Esophagus squamous epithelium (tissue), 4 donors: ENCODE data around the gene ATF2.

Experiments used
- CTCF ChIP-seq, 6 experiments: fragments of 450-650 bp in 4 of 6; fragments of 200-600 bp in 2 of 6; sonication (generic) in 2 of 6; IDR thresholded peaks; one replicate each; pipeline ENCODE4 v1.5.1; 2016 to 2019; ENCODE audit warnings: antibody characterized with exemption in 6 of 6, mild to moderate bottlenecking in 4 of 6, moderate library complexity in 4 of 6
- POLR2A ChIP-seq, 4 donors: fragments of 450-650 bp; IDR thresholded peaks; one replicate each; pipeline ENCODE4 v1.6.1; 2017; ENCODE audit warnings: antibody characterized with exemption in 4 of 4, mild to moderate bottlenecking in 4 of 4, moderate library complexity in 3 of 4

GRCh38 chr2:175037941-175038340 is 130.1 kb downstream of the ATF2 start:
- TF ChIP-seq CTCF (IDR thresholded peaks at IDR 0.05) (no peak), POLR2A (IDR thresholded peaks at IDR 0.05) (no peak)
